ENCODE data around the gene ATP5ME.

Gene ATP5ME

DNA sequence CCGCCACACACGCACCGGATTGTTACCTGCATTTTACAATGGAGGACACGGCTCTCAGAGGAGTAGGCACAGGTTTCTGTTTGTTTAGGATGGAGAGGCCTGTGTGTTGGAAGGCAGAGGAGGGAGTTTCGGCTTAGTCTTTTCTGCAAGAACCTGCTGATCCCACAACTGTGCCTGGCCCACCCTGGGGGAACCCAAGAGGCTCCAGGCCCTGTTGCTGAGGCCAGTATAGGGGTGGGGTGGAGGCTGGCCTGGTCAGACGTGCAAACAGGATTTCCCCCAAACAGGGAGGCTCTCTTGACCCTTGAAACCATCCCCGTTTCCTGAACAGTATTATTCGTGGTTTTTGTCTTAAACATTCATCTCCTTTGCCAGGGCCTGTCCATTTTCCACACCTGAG lies 15.6 kb upstream of the ATP5ME start:
- TF ChIP-seq TEAD4 (IDR thresholded peaks at IDR 0.05): no peak
- no peak for TF ChIP-seq YY1 (IDR thresholded peaks at IDR 0.05; ENCODE audit: low read depth)
- no peak for TF ChIP-seq NFIC (IDR thresholded peaks at IDR 0.05)
- TF ChIP-seq TCF12 (IDR thresholded peaks at IDR 0.05; ENCODE audit: low read depth): no peak
- TF ChIP-seq, protein P1, sequence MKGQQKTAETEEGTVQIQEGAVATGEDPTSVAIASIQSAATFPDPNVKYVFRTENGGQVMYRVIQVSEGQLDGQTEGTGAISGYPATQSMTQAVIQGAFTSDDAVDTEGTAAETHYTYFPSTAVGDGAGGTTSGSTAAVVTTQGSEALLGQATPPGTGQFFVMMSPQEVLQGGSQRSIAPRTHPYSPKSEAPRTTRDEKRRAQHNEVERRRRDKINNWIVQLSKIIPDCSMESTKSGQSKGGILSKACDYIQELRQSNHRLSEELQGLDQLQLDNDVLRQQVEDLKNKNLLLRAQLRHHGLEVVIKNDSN (IDR thresholded peaks at IDR 0.05): no peak
- no peak for TF ChIP-seq FOXM1 (IDR thresholded peaks at IDR 0.05; ENCODE audit: borderline replicate concordance, low read depth)
- no peak for TF ChIP-seq TAF1 (IDR thresholded peaks at IDR 0.05; ENCODE audit: low read depth)
- TF ChIP-seq CREB1 (IDR thresholded peaks at IDR 0.05; ENCODE audit: low read depth): no peak
- TF ChIP-seq EGR1 (IDR thresholded peaks at IDR 0.05): no peak
- TF ChIP-seq, protein P2, sequence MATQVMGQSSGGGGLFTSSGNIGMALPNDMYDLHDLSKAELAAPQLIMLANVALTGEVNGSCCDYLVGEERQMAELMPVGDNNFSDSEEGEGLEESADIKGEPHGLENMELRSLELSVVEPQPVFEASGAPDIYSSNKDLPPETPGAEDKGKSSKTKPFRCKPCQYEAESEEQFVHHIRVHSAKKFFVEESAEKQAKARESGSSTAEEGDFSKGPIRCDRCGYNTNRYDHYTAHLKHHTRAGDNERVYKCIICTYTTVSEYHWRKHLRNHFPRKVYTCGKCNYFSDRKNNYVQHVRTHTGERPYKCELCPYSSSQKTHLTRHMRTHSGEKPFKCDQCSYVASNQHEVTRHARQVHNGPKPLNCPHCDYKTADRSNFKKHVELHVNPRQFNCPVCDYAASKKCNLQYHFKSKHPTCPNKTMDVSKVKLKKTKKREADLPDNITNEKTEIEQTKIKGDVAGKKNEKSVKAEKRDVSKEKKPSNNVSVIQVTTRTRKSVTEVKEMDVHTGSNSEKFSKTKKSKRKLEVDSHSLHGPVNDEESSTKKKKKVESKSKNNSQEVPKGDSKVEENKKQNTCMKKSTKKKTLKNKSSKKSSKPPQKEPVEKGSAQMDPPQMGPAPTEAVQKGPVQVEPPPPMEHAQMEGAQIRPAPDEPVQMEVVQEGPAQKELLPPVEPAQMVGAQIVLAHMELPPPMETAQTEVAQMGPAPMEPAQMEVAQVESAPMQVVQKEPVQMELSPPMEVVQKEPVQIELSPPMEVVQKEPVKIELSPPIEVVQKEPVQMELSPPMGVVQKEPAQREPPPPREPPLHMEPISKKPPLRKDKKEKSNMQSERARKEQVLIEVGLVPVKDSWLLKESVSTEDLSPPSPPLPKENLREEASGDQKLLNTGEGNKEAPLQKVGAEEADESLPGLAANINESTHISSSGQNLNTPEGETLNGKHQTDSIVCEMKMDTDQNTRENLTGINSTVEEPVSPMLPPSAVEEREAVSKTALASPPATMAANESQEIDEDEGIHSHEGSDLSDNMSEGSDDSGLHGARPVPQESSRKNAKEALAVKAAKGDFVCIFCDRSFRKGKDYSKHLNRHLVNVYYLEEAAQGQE (IDR thresholded peaks at IDR 0.05; ENCODE audit: low read depth): no peak
- TF ChIP-seq CEBPB (IDR thresholded peaks at IDR 0.05): no peak
- no peak for TF ChIP-seq RAD21 (IDR thresholded peaks at IDR 0.05; ENCODE audit: low read depth)
- no peak for TF ChIP-seq ZBTB7A (IDR thresholded peaks at IDR 0.05; ENCODE audit: low read depth)
- TF ChIP-seq, protein P3, sequence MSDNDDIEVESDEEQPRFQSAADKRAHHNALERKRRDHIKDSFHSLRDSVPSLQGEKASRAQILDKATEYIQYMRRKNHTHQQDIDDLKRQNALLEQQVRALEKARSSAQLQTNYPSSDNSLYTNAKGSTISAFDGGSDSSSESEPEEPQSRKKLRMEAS (IDR thresholded peaks at IDR 0.05): no peak
- TF ChIP-seq EP300 (IDR thresholded peaks at IDR 0.05; ENCODE audit: borderline replicate concordance): no peak

DNA sequence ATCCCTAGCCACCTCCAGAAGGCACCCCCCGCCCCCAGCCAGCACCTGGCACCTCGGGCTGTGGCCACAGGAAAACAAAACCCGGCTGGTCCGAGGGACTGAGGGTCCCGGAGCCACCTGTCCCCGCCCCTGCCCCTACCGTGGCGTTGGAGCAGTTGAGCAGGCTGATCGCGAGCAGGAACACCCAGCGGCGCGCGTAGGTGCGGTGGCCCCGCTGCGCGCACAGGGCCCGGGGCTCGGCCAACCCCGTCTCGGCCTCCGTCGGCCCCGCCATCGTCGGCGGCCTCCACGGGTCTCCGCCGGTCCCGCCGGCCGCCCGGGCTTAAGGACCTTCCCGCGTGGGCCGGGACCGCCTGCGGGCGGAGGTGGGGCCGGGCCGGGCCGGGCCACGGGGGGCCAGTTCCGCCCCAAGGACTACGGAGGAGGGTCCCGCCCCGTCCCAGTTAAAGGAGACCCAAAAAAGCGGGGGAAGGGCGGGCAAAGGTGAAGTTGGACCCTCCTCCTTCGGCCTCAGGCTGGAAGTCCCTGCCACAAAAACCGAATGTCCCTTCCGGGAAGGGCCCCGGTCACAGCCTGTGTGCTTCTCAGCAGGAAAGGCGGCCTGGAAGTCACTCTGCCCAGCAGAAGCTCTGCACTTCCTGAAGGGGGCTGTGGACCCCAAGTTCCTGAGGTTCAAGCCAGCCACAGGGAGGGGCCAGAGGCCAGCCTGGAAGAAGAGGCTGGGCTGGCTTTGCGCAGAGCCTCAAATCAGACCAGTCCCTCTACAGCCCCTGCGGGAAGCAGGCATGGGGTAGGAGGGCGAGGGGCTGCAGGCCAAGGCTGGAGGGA lies 15.0 kb upstream of the ATP5ME start, which contains the start of gene SLC49A3:
SLC49A3 (minus strand) TSS at position 298 of the 828 bp plus-strand sequence; CDS start at position 274, 24 bp downstream.
- no peak for TF ChIP-seq TAF1 (IDR thresholded peaks at IDR 0.05; ENCODE audit: low read depth)
- no peak for TF ChIP-seq EGR1 (IDR thresholded peaks at IDR 0.05)
- no peak for TF ChIP-seq TEAD4 (IDR thresholded peaks at IDR 0.05)
- no peak for TF ChIP-seq CEBPB (IDR thresholded peaks at IDR 0.05)
- no peak for TF ChIP-seq TCF12 (IDR thresholded peaks at IDR 0.05; ENCODE audit: low read depth)
- no peak for TF ChIP-seq ZBTB7A (IDR thresholded peaks at IDR 0.05; ENCODE audit: low read depth)
- TF ChIP-seq, protein P2 (IDR thresholded peaks at IDR 0.05; ENCODE audit: low read depth): no peak
- TF ChIP-seq FOXM1 (IDR thresholded peaks at IDR 0.05; ENCODE audit: borderline replicate concordance, low read depth): no peak
- no peak for TF ChIP-seq RAD21 (IDR thresholded peaks at IDR 0.05; ENCODE audit: low read depth)
- TF ChIP-seq, protein P3 (IDR thresholded peaks at IDR 0.05): no peak
- TF ChIP-seq CREB1 (IDR thresholded peaks at IDR 0.05; ENCODE audit: low read depth): no peak
- TF ChIP-seq, protein P1 (IDR thresholded peaks at IDR 0.05): no peak
- no peak for TF ChIP-seq NFIC (IDR thresholded peaks at IDR 0.05)

DNA sequence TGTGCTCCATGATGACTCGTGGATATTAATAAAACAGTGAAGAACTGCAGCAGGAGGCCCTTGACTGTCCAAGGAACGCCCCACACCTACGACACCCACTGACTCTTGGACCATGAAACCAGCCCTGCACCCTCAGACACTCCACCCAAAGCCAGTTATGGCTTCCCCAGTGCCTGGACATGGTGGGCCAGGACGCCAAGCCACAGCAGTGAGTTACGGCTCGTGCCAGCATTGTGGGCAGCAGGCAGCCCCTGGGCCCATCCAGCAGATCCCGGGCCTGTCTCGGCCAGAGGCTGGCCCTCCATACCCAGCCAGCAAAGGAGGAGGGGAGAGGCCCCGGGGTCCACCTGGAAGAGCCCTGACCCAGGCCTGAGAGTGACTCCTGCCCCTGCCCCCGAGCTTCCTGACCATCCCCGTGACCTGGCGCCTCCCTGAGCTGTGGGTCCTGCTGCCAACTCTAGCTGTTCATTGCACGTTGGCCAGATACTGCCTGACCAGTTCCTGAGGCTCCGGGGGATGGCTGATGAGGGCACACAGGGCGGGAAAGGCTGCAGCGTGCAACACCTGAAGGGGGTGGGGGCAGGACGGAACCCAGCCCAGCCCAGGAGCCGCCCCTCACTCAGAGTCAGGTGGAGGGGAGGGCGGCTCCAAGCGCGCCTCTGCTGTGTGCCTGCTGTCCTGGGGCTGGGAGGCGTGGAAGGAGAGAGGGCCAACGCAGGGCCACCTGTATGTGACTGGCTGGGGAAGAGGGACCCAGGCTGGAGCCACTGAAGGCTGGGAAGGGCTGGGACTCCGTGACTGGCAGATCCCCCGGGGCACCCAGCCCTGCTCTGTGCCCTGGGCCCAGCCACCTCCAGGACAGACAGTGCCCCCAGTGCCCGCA lies 14.1 kb upstream of the ATP5ME start:
- no peak for TF ChIP-seq EP300 (IDR thresholded peaks at IDR 0.05; ENCODE audit: borderline replicate concordance)
- TF ChIP-seq CEBPB (IDR thresholded peaks at IDR 0.05): no peak

DNA sequence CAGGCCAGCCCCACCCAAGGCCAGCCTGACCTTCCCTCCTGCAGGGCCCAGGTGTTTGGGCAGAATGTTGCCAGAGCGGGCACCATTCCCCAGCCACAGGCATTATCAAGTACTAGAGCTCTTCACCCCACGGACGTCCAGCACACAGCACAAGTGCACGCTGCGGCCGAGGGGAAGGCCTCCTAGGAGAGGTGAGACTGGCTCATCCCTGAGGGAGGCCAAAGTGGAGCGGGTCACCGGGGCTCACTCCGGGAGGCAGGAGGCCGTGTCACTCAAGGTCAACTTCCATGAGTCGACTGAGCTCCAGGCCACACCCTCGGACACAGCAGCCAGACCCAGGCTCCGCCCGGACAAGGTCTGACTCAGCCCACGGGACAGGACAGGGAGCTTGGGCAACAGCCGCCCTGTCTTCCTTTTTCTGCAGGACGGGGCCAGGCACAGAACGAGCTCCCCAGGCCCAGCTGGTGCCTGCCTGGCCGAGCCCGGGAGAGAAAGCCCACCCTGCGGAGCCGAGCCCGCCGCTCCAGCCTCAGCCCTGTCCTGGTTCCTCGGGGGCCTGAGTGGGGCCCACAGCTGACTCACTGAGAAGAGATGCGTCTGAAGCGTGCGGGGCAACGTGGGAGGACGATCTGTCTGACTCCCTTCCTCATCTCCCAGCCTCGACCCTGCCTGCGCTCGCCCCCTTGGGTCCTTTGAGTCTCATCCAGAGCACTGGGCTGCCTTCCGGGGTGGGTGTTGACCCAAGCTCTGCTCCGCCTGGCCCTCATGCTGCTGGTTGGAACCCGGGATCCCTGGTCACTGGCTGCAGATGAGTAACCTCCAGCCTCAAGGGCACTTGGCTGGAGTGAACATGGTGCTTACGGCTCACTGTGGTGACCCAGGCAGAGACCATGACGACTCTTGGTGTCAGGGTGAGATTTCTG lies 13.2 kb upstream of the ATP5ME start:
- TF ChIP-seq ZBTB7A (IDR thresholded peaks at IDR 0.05; ENCODE audit: low read depth) (no peak), TCF12 (IDR thresholded peaks at IDR 0.05; ENCODE audit: low read depth) (no peak), CEBPB (IDR thresholded peaks at IDR 0.05) (no peak), EGR1 (IDR thresholded peaks at IDR 0.05) (no peak), RAD21 (IDR thresholded peaks at IDR 0.05; ENCODE audit: low read depth) (no peak), TEAD4 (IDR thresholded peaks at IDR 0.05) (no peak), NFIC (IDR thresholded peaks at IDR 0.05) (no peak), TAF1 (IDR thresholded peaks at IDR 0.05; ENCODE audit: low read depth) (no peak)
- TF ChIP-seq, protein P1 (IDR thresholded peaks at IDR 0.05): no peak
- TF ChIP-seq, protein P2 (IDR thresholded peaks at IDR 0.05; ENCODE audit: low read depth): no peak
- TF ChIP-seq, protein P3 (IDR thresholded peaks at IDR 0.05): no peak

All from Ishikawa (cell line).